ENCODE measurements around the gene CMTM4. TPM values are rescaled to one million over a fixed set of nuclear protein-coding genes. Genes with fewer than 3 reads are reported as not detected.

CMTM4 gene
- total RNA-seq, 4 donors from 2014 or later = 6.1 to 41.5 (median 15.1) TPM

DNA sequence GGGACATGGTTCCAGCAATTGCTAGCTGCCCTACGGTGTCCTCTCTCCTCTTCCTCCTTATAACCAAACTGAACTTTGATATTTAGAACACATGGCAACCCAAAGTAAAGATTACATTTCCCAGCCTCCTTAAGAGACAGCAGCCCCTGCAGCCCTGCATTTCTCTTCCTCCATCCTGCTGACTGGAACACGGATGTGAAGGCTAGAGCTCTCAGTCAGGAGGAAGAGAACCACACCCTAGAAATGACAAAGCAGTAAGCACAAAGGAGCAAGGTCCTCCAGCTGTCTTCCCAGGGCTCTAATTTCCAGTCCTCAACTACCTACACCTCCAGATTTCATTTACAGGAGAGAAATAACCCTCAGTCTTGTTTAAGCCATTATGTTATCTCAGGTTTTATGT is 44.0 kb upstream of the CMTM4 start:
- no peak overlapping the region for H3K4me3 ChIP-seq
- H3K4me1 ChIP-seq = peaks cover 0 to 20% of the 10 kb centered on the region in 2 donors
- no peaks in the 10 kb centered on the region for H3K36me3 ChIP-seq
- no peaks in the 10 kb centered on the region for H3K27me3 ChIP-seq
- TF ChIP-seq, protein P1, sequence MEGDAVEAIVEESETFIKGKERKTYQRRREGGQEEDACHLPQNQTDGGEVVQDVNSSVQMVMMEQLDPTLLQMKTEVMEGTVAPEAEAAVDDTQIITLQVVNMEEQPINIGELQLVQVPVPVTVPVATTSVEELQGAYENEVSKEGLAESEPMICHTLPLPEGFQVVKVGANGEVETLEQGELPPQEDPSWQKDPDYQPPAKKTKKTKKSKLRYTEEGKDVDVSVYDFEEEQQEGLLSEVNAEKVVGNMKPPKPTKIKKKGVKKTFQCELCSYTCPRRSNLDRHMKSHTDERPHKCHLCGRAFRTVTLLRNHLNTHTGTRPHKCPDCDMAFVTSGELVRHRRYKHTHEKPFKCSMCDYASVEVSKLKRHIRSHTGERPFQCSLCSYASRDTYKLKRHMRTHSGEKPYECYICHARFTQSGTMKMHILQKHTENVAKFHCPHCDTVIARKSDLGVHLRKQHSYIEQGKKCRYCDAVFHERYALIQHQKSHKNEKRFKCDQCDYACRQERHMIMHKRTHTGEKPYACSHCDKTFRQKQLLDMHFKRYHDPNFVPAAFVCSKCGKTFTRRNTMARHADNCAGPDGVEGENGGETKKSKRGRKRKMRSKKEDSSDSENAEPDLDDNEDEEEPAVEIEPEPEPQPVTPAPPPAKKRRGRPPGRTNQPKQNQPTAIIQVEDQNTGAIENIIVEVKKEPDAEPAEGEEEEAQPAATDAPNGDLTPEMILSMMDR (IDR thresholded peaks at IDR 0.05) = no peak
- no peak for TF ChIP-seq POLR2A (IDR thresholded peaks at IDR 0.05)
- no peak for DNase-seq
- H3K27ac ChIP-seq = peak overlapping the region; percentile 86 to 90
- no peaks in the 10 kb centered on the region for H3K9me3 ChIP-seq
- intact Hi-C loops (cut with DNase I; ENCODE audit: low total_unique reads) = no loop called here

DNA sequence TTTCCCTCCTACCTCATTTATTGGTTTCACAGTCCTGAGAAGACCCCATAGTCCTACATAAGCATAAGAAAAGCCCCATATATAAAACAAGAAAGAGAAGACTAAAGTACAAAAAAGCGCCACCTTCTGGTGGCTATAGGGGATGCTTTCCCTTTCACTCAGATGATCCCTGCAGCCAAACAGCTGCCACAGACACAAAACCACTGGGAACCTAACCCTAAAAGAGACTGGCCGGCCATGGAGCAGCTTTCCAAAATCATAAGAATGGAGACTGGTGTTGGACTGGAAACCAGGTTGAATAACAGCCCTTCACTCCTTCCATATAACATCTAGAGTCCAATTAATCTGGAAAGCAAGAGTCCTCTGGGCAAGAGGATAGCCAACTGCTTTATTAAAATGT is 43.5 kb upstream of the CMTM4 start:
- H3K9me3 ChIP-seq = no peaks in the 10 kb centered on the region
- intact Hi-C loops (cut with DNase I; ENCODE audit: low total_unique reads) = no loop called here
- peak overlapping the region; percentile 86 to 90 for H3K27ac ChIP-seq
- TF ChIP-seq, protein P1 (IDR thresholded peaks at IDR 0.05) = peak in 3 of 4 experiments; percentile 23 to 39 (median 34)
- TF ChIP-seq POLR2A (IDR thresholded peaks at IDR 0.05) = no peak
- no peaks in the 10 kb centered on the region for H3K36me3 ChIP-seq
- peaks cover 0 to 20% of the 10 kb centered on the region in 2 donors for H3K4me1 ChIP-seq
- no peaks in the 10 kb centered on the region for H3K27me3 ChIP-seq
- no peak overlapping the region for H3K4me3 ChIP-seq
- DNase-seq = no peak

GRCh38 chr16:66735891-66736290 is 39.3 kb upstream of the CMTM4 start:
- H3K9me3 ChIP-seq = no peaks in the 10 kb centered on the region
- no peaks in the 10 kb centered on the region for H3K27me3 ChIP-seq
- no peak overlapping the region for H3K27ac ChIP-seq
- no peaks in the 10 kb centered on the region for H3K36me3 ChIP-seq
- intact Hi-C loops (cut with DNase I; ENCODE audit: low total_unique reads) = no loop called here
- DNase-seq = no peak
- H3K4me3 ChIP-seq = no peak overlapping the region
- TF ChIP-seq, protein P1 (IDR thresholded peaks at IDR 0.05) = no peak
- TF ChIP-seq POLR2A (IDR thresholded peaks at IDR 0.05) = no peak
- H3K4me1 ChIP-seq = peaks cover 0 to 9% of the 10 kb centered on the region in 2 donors

DNA sequence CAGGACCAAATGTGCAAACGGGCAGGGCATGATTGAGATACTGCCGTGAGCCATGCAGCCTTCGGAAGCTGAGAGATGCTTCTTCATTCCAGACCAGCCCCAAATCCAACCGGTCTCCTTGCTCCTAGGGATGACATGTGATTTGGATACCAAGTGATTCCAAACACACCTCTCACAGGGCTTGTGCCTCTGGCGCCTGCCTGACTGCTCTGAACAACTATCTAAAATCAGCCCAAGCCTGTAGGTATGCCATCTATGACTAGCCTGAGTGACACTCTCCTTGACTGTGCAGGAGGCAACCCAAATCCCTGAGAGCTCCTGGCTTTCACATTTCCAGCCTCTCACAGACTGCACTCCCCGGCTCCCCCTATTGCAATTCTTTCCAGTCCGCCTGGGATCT is 34.6 kb upstream of the CMTM4 start:
- Histone ChIP-seq H3K27me3 (no peaks in the 10 kb centered on the region), H3K27ac (no peak overlapping the region), H3K4me1 (no peaks in the 10 kb centered on the region), H3K4me3 (no peak overlapping the region), H3K9me3 (no peaks in the 10 kb centered on the region), H3K36me3 (no peaks in the 10 kb centered on the region)
- TF ChIP-seq, protein P1 (IDR thresholded peaks at IDR 0.05) = no peak
- no peak for TF ChIP-seq POLR2A (IDR thresholded peaks at IDR 0.05)
- intact Hi-C loops (cut with DNase I; ENCODE audit: low total_unique reads) = no loop called here
- DNase-seq = no peak

GRCh38 chr16:66728804-66729203 is 32.3 kb upstream of the CMTM4 start:
- H3K27me3 ChIP-seq = no peaks in the 10 kb centered on the region
- TF ChIP-seq, protein P1 (IDR thresholded peaks at IDR 0.05) = no peak
- TF ChIP-seq POLR2A (IDR thresholded peaks at IDR 0.05) = no peak
- no peaks in the 10 kb centered on the region for H3K9me3 ChIP-seq
- H3K4me1 ChIP-seq = no peaks in the 10 kb centered on the region
- no peaks in the 10 kb centered on the region for H3K36me3 ChIP-seq
- intact Hi-C loops (cut with DNase I; ENCODE audit: low total_unique reads) = no loop called here
- no peak overlapping the region for H3K27ac ChIP-seq
- DNase-seq = no peak
- no peak overlapping the region for H3K4me3 ChIP-seq

Data from uterus (tissue), 4 donors.